Kidney capillary endothelial cell (primary cell): ENCODE results near the gene TDP1.

Experiments used
- DNase-seq: peaks from one replicate; pipeline ENCODE4 v3.0.0-alpha.2; 2018; ENCODE audit warnings: low spot score

Gene TDP1

GRCh38 chr14:89941830-89942377 lies 13.8 kb upstream of the TDP1 start:
- no peak for DNase-seq

GRCh38 chr14:89947344-89947743 lies 8.4 kb upstream of the TDP1 start:
- no peak for DNase-seq

GRCh38 chr14:89952576-89952975 lies 3.2 kb upstream of the TDP1 start:
- no peak for DNase-seq

- DNase-seq, result no peak
Measured at GRCh38 chr14:89953602-89954001, 2.1 kb upstream of the TDP1 start.

GRCh38 chr14:89954070-89955021 lies 1.4 kb upstream of the TDP1 start, which contains the start of gene EFCAB11:
EFCAB11 (minus strand) TSS chr14:89954730; CDS start chr14:89954660, 70 bp downstream.
- peak; percentile 99 for DNase-seq

GRCh38 chr14:89955022-89955744 lies 544 bp upstream of the TDP1 start:
- no peak for DNase-seq

- DNase-seq, result no peak
Measured at GRCh38 chr14:89956661-89957009, 908 bp downstream of the TDP1 start.

- no peak for DNase-seq
Measured at GRCh38 chr14:89957376-89957775, 1.6 kb downstream of the TDP1 start.

GRCh38 chr14:89957791-89958190 lies 2.1 kb downstream of the TDP1 start:
- no peak for DNase-seq

GRCh38 chr14:89958966-89959365 lies 3.2 kb downstream of the TDP1 start:
- no peak for DNase-seq

- DNase-seq, result no peak
Measured at GRCh38 chr14:89959853-89960445, 4.2 kb downstream of the TDP1 start.

GRCh38 chr14:89960914-89961313 lies 5.2 kb downstream of the TDP1 start:
- no peak for DNase-seq

- no peak for DNase-seq
Measured at GRCh38 chr14:89963288-89963978, 7.7 kb downstream of the TDP1 start.

GRCh38 chr14:89965839-89966238 lies 10.1 kb downstream of the TDP1 start:
- no peak for DNase-seq

- DNase-seq, result peak; percentile 56
Measured at GRCh38 chr14:89973234-89973823, 17.6 kb downstream of the TDP1 start.

- DNase-seq, result no peak
Measured at GRCh38 chr14:89977668-89978067, 21.9 kb downstream of the TDP1 start.

- no peak for DNase-seq
Measured at GRCh38 chr14:89978656-89979055, 22.9 kb downstream of the TDP1 start.

GRCh38 chr14:89983375-89983774 lies 27.6 kb downstream of the TDP1 start:
- no peak for DNase-seq

GRCh38 chr14:89986462-89987160 lies 30.9 kb downstream of the TDP1 start:
- DNase-seq, result no peak

- DNase-seq, result no peak
Measured at GRCh38 chr14:89987161-89987475, 31.4 kb downstream of the TDP1 start.

- DNase-seq, result no peak
Measured at GRCh38 chr14:89988787-89989186, 33.1 kb downstream of the TDP1 start.
